HCT116 (cell line): ENCODE data around the gene C11orf91.

Source experiments
- EGR1 ChIP-seq: IDR thresholded peaks from 2 replicates; pipeline ENCODE4 v1.6.1; 2012; ENCODE audit warnings: low read depth
- TF ChIP-seq, protein P1 (sequence below), 3 experiments: fragments of 200-600 bp in 1 of 3; sonication (generic) in 1 of 3; IDR thresholded peaks in 2 of 3; conservative IDR thresholded peaks in 1 of 3; 2 replicates each; pipeline ENCODE4 v1.5.1; 2012 to 2017; ENCODE audit warnings: low read depth in 2 of 3, low read length in 2 of 3, antibody characterized with exemption in 1 of 3, borderline replicate concordance in 1 of 3, control low read depth in 1 of 3, mild to moderate bottlenecking in 1 of 3, mixed read lengths in 1 of 3, mixed run types in 1 of 3, moderate library complexity in 1 of 3; ENCODE audit not compliant: insufficient read depth in 1 of 3

DNA sequence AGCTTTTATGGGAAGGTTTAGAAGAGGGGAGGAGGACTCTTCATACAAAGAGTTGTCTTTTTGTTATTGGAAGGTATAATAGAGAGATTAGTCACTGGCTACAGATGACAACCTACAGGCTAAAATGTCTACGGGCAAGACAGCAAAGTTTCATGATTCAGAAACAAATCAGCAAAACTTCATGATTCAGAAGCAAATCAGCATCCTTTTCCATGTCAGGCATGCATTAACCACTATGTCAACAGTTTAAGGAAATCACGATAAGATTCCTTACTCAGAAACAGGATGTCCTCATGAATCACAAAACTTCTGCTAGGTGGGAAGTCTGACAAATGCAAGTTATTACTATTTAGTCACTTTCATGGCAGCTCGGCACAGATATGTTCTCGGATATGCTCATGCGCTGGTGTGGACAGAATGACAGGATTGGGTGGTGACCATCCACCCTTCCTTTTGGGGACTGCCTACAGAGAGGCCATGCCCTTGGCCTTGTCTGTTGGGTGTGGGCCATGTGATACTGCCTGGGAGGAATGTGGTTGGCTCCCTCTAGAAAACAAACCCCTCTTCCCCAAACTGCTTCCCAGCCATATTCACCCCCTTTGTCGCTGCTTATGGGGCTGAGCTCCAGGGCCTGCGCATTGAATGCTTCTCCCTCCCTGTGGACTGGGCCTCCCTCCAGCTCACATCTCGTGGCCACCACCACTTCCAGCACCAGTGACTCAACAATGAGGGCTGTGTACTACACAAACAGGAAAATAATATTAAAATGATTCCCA, 10.1 kb downstream of the C11orf91 start:
- peak; percentile 36; the same call in 1 of the 2 replicates for TF ChIP-seq EGR1
- TF ChIP-seq, protein P1, sequence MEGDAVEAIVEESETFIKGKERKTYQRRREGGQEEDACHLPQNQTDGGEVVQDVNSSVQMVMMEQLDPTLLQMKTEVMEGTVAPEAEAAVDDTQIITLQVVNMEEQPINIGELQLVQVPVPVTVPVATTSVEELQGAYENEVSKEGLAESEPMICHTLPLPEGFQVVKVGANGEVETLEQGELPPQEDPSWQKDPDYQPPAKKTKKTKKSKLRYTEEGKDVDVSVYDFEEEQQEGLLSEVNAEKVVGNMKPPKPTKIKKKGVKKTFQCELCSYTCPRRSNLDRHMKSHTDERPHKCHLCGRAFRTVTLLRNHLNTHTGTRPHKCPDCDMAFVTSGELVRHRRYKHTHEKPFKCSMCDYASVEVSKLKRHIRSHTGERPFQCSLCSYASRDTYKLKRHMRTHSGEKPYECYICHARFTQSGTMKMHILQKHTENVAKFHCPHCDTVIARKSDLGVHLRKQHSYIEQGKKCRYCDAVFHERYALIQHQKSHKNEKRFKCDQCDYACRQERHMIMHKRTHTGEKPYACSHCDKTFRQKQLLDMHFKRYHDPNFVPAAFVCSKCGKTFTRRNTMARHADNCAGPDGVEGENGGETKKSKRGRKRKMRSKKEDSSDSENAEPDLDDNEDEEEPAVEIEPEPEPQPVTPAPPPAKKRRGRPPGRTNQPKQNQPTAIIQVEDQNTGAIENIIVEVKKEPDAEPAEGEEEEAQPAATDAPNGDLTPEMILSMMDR (IDR thresholded peaks at IDR 0.05 in 2 of 3, conservative IDR thresholded peaks at IDR 0.05 in 1 of 3; ENCODE audit: borderline replicate concordance in 1 of 3, insufficient read depth in 1 of 3, low read depth in 2 of 3, low read length in 2 of 3), result no peak
